Trophoblast cell (in vitro differentiated cells and primary cell): ENCODE results near the gene MYO7B.
"Not testable (repeated sequence)": the region's sequence is repeated elsewhere in the genome, so short reads cannot be mapped to it uniquely, and the experiment has no call there.

Source experiments
- DNase-seq, 2 donors: peaks; one replicate each; pipeline ENCODE4 v3.0.0-alpha.2; 2016
- H2AFZ ChIP-seq: 2 replicates; pipeline ENCODE4 v1.6.1; 2013; ENCODE audit warnings: low read length, moderate library complexity, mild to moderate bottlenecking; ENCODE audit not compliant: insufficient read depth, poor library complexity
- H2AK5ac ChIP-seq: 2 replicates; pipeline ENCODE4 v1.6.1; 2013; ENCODE audit warnings: mild to moderate bottlenecking, low read length
- H2BK120ac ChIP-seq: 2 replicates; pipeline ENCODE4 v1.6.1; 2013; ENCODE audit warnings: low read length, mild to moderate bottlenecking, moderate library complexity; ENCODE audit not compliant: insufficient read depth, poor library complexity
- H2BK12ac ChIP-seq: 2 replicates; pipeline ENCODE4 v1.6.1; 2013; ENCODE audit warnings: mild to moderate bottlenecking, low read length, moderate library complexity
- H2BK5ac ChIP-seq: 2 replicates; pipeline ENCODE4 v1.6.1; 2013; ENCODE audit warnings: low read length, low read depth, moderate library complexity, mild to moderate bottlenecking; ENCODE audit not compliant: poor library complexity
- H3K14ac ChIP-seq: 2 replicates; pipeline ENCODE4 v1.6.1; 2013; ENCODE audit warnings: mild to moderate bottlenecking, low read length
- H3K18ac ChIP-seq: 2 replicates; pipeline ENCODE4 v1.6.1; 2013; ENCODE audit warnings: mild to moderate bottlenecking, low read length
- H3K23ac ChIP-seq: 2 replicates; pipeline ENCODE4 v1.6.1; 2013; ENCODE audit warnings: low read length
- H3K27ac ChIP-seq: 2 replicates; pipeline ENCODE4 v1.5.1; 2013; ENCODE audit warnings: low read depth, mild to moderate bottlenecking, inconsistent platforms, low read length, moderate library complexity
- H3K27me3 ChIP-seq: 2 replicates; pipeline ENCODE4 v1.6.1; 2013; ENCODE audit warnings: inconsistent platforms, mild to moderate bottlenecking, low read length, moderate library complexity; ENCODE audit not compliant: insufficient read depth
- H3K36me3 ChIP-seq, 2 experiments: 1 replicate in 1 of 2; 2 replicates in 1 of 2; pipeline ENCODE4 v1.6.1; 2013; ENCODE audit warnings: low read length in 2 of 2, mild to moderate bottlenecking in 2 of 2, moderate library complexity in 1 of 2; ENCODE audit not compliant: insufficient read depth in 2 of 2, control insufficient read depth in 1 of 2
- H3K4ac ChIP-seq: 2 replicates; pipeline ENCODE4 v1.6.1; 2013; ENCODE audit warnings: low read depth, mild to moderate bottlenecking, low read length, moderate library complexity
- H3K4me1 ChIP-seq, 2 experiments: 1 replicate in 1 of 2; 2 replicates in 1 of 2; pipeline ENCODE4 v1.6.1; 2013; ENCODE audit warnings: low read length in 2 of 2, mild to moderate bottlenecking in 2 of 2, moderate library complexity in 1 of 2; ENCODE audit not compliant: insufficient read depth in 2 of 2, control insufficient read depth in 1 of 2
- H3K4me2 ChIP-seq: 2 replicates; pipeline ENCODE4 v1.6.1; 2013; ENCODE audit warnings: inconsistent platforms, mild to moderate bottlenecking, low read length, moderate library complexity
- H3K4me3 ChIP-seq: 2 replicates; pipeline ENCODE4 v1.5.1; 2013; ENCODE audit warnings: mild to moderate bottlenecking, low read depth, low read length, inconsistent platforms
- H3K79me1 ChIP-seq: one replicate; pipeline ENCODE4 v1.6.1; 2013; ENCODE audit warnings: low read length
- H3K79me2 ChIP-seq: 2 replicates; pipeline ENCODE4 v1.6.1; 2013; ENCODE audit warnings: low read length, mild to moderate bottlenecking; ENCODE audit not compliant: control insufficient read depth, insufficient read depth, poor library complexity
- H3K9ac ChIP-seq: 2 replicates; pipeline ENCODE4 v1.6.1; 2013; ENCODE audit warnings: mild to moderate bottlenecking, low read length
- H3K9me3 ChIP-seq: 2 replicates; pipeline ENCODE4 v1.6.1; 2013; ENCODE audit warnings: low read depth, mild to moderate bottlenecking, control low read depth, inconsistent platforms, low read length; ENCODE audit not compliant: insufficient read depth
- H4K12ac ChIP-seq: 2 replicates; pipeline ENCODE4 v1.6.1; 2013; ENCODE audit warnings: low read depth, mild to moderate bottlenecking, low read length, moderate library complexity
- H4K8ac ChIP-seq: 2 replicates; pipeline ENCODE4 v1.6.1; 2013; ENCODE audit warnings: low read depth, mild to moderate bottlenecking, low read length, moderate library complexity
- H4K91ac ChIP-seq: one replicate; pipeline ENCODE4 v1.6.1; 2013; ENCODE audit warnings: low read depth, mild to moderate bottlenecking, low read length, moderate library complexity
- WGBS: extraction: QIAGEN DNeasy Blood & Tissue Kit; methylation state at CpG from one replicate; pipeline ENCODE4 v1.1.7; 2013; ENCODE audit warnings: missing lambda C conversion rate; ENCODE audit not compliant: insufficient read length, insufficient coverage; ENCODE audit errors: extremely low coverage; 5-methylcytosine and 5-hydroxymethylcytosine counted together

Gene MYO7B

DNA sequence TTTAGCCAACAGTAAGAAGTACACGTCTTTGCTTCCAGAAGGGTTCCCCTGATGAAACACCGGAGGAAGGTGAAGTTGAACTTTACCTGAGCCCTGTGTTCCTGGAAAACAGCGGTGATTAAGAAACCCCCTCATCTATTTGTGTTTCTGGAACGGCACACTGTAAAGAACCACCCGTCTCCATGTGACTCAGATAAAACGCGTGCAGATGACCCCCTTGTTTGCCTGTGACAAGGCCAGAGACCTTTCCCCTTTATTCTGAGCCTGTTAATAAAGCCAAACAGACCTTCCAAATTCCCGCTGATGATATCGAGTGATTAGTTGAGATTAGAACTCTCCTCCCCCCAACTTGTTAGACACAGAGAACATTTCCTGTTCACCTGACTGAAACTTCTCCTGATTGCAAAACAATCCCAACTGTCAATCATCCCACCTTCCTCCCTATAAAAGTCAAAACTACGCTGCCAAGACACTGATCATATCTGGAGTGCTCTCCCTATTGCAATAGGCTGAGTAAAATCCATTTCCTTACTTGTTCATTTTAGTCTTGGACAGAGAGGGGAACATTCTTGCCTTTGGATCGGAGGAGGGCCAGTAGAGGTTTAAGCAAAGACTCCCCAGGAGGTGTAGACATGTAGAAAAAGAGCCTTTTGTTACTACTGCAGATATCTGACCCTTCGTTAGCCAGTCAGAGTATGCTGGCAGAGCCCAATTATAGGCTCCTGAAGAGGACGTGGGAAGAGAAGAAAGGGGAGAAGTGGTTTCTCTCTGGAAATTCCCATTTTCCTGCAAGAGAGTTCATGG, 8.3 kb upstream of the MYO7B start:
- peak overlapping the region; percentile 78 for H3K9ac ChIP-seq
- no peak overlapping the region for H3K23ac ChIP-seq
- no peaks in the 10 kb centered on the region for H3K9me3 ChIP-seq
- H4K12ac ChIP-seq: peak overlapping the region; percentile 83
- peak overlapping the region; percentile 68 for H3K4me2 ChIP-seq
- peak overlapping the region; percentile 62 for H3K14ac ChIP-seq
- H2BK120ac ChIP-seq: peak overlapping the region; percentile 71
- WGBS: no CpG with 5 or more reads among the region's 13 CpGs
- H2AK5ac ChIP-seq: no peak overlapping the region
- peaks cover 16% of the 10 kb centered on the region for H3K79me2 ChIP-seq
- peak overlapping the region; percentile 93 for H4K8ac ChIP-seq
- H3K18ac ChIP-seq: no peak overlapping the region
- H2BK5ac ChIP-seq: no peak overlapping the region
- H2AFZ ChIP-seq: peak overlapping the region; percentile 82
- peak overlapping the region; percentile 40 for H2BK12ac ChIP-seq
- H3K79me1 ChIP-seq: peaks cover 16% of the 10 kb centered on the region
- peak overlapping the region; percentile 32 for H3K4me3 ChIP-seq
- H3K36me3 ChIP-seq: peaks cover 4% of the 10 kb centered on the region in 2 experiments
- H3K27ac ChIP-seq: peak overlapping the region; percentile 80
- H3K4ac ChIP-seq: peak overlapping the region; percentile 70
- DNase-seq: peak; percentile 69 to 86
- H3K27me3 ChIP-seq: peaks cover 3% of the 10 kb centered on the region
- H4K91ac ChIP-seq: peak overlapping the region; percentile 71
- H3K4me1 ChIP-seq: peaks cover 2 to 6% of the 10 kb centered on the region in 2 experiments

DNA sequence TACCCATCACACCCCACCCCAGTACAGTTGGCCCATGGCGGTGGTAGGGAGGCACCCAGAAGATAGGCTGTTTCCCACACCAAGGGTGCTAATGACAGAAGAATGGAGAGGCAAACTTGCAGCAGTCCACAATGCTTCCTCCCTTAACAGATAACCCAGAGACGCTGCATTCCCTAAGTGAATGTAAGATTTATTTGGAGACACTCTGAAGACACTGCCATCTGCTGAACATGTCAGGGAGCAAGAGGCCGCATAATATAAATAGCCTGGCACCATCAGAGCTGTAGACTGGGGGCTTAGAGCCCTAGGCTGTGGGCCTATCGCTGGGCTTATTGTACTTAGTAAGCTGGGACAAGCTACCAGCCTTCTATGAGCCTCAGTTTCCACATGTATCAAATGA, 7.0 kb upstream of the MYO7B start:
- H2AFZ ChIP-seq: peak overlapping the region; percentile 6
- H3K9me3 ChIP-seq: no peaks in the 10 kb centered on the region
- H3K27ac ChIP-seq: no peak overlapping the region
- no peak overlapping the region for H3K4ac ChIP-seq
- DNase-seq: peak; percentile 48 to 57
- peaks cover 0 to under 1% of the 10 kb centered on the region in 2 experiments for H3K36me3 ChIP-seq
- H4K12ac ChIP-seq: no peak overlapping the region
- H3K18ac ChIP-seq: no peak overlapping the region
- no peak overlapping the region for H2BK120ac ChIP-seq
- H3K79me2 ChIP-seq: peaks cover 16% of the 10 kb centered on the region
- no peak overlapping the region for H3K9ac ChIP-seq
- no peak overlapping the region for H3K4me2 ChIP-seq
- H4K91ac ChIP-seq: no peak overlapping the region
- H3K79me1 ChIP-seq: peaks cover 16% of the 10 kb centered on the region
- H2AK5ac ChIP-seq: no peak overlapping the region
- H3K4me1 ChIP-seq: peaks cover 2 to 6% of the 10 kb centered on the region in 2 experiments
- no CpG with 5 or more reads among the region's 4 CpGs for WGBS
- H3K4me3 ChIP-seq: no peak overlapping the region
- H4K8ac ChIP-seq: no peak overlapping the region
- no peak overlapping the region for H3K14ac ChIP-seq
- H2BK12ac ChIP-seq: peak overlapping the region; percentile 2
- peaks cover 3% of the 10 kb centered on the region for H3K27me3 ChIP-seq
- no peak overlapping the region for H3K23ac ChIP-seq
- no peak overlapping the region for H2BK5ac ChIP-seq

- not testable (repeated sequence) for H3K4me1 ChIP-seq, H3K4ac ChIP-seq, H3K27ac ChIP-seq, H3K9ac ChIP-seq, H3K4me2 ChIP-seq, H3K27me3 ChIP-seq, H3K4me3 ChIP-seq, H2BK120ac ChIP-seq, H2BK5ac ChIP-seq, H2BK12ac ChIP-seq, H4K91ac ChIP-seq, H3K18ac ChIP-seq, H3K9me3 ChIP-seq, H3K23ac ChIP-seq, H3K36me3 ChIP-seq, H3K14ac ChIP-seq, H4K12ac ChIP-seq, H2AFZ ChIP-seq, H2AK5ac ChIP-seq, H4K8ac ChIP-seq
- Histone ChIP-seq H3K79me1 (peaks cover 16% of the 10 kb centered on the region), H3K79me2 (peaks cover 16% of the 10 kb centered on the region)
- no CpG with 5 or more reads among the region's 2 CpGs for WGBS
- peak; percentile 48 to 63 for DNase-seq
Measured at GRCh38 chr2:127529416-127529815, 6.1 kb upstream of the MYO7B start.

- Histone ChIP-seq H3K4me1 (peaks cover 2 to 4% of the 10 kb centered on the region in 2 experiments), H2BK120ac (no peak overlapping the region), H3K14ac (no peak overlapping the region), H2BK5ac (no peak overlapping the region), H2BK12ac (no peak overlapping the region), H3K9me3 (peaks cover 2% of the 10 kb centered on the region), H3K23ac (no peak overlapping the region), H2AK5ac (no peak overlapping the region), H4K91ac (peak overlapping the region; percentile 39), H4K12ac (no peak overlapping the region), H3K27ac (no peak overlapping the region), H4K8ac (no peak overlapping the region), H3K79me1 (peaks cover 14% of the 10 kb centered on the region), H3K4me2 (no peak overlapping the region), H3K36me3 (no peaks in the 10 kb centered on the region), H3K18ac (no peak overlapping the region), H3K27me3 (peaks cover 3% of the 10 kb centered on the region), H3K79me2 (peaks cover 11% of the 10 kb centered on the region), H3K4me3 (no peak overlapping the region), H3K4ac (no peak overlapping the region), H3K9ac (no peak overlapping the region), H2AFZ (no peak overlapping the region)
- no CpG with 5 or more reads among the region's 3 CpGs for WGBS
- DNase-seq: peak; percentile 65 to 92
Measured at GRCh38 chr2:127530245-127531140, 5.0 kb upstream of the MYO7B start.
